NCI-H2029 (cell line): ENCODE measurements around the gene TRIM9.
A peak's percentile ranks its signal among the peaks of the same experiment; 100 is the strongest.

Experiments
- DNase-seq: peaks from one replicate; lab custom pipeline; 2025; lab: John Stamatoyannopoulos, UW

Gene TRIM9

GRCh38 chr14:51093371-51094281, 1.3 kb downstream of the TRIM9 start:
- peak; percentile 95 for DNase-seq

DNA sequence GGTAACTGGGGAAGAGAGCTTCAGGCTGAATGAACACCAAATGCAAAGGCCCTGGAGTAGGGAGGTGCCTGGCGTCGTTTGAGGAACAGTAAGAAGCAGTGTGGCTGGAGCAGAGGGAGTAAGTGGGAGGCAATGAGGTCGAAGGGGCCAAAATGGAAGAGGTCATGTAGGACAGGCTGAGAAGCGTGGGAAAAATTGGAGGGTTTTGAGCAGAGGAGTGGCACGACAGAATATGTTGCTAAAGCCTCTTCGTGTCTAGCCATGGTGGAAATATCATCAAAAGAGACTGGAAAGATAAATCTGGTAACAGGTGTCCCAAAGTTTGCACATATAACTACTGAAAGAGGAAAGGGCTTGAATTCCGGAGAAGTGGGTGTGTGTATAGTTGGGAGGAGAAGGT, 1.9 kb downstream of the TRIM9 start:
- peak; percentile 25 for DNase-seq

DNA sequence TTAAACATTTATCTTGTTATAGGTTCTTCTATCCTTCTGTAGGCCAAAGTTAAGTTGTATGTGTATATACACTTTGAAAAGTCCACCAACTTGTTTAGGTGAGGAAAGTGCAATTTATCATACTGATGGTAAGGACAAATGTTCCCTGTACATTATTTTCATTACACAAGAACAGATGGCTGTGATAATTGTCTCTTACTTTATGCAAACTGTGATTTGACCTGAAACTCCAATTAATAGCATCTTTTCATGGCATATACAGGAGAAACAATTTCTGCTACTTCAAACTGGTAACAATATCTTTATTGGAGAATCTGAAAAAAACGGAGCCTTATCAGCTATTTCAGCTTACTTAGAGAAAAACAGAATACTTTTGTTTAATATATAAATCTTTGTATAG, 5.6 kb downstream of the TRIM9 start:
- DNase-seq, result no peak

- peak; percentile 65 for DNase-seq
Observed at GRCh38 chr14:51087031-51087441, 7.9 kb downstream of the TRIM9 start.

DNA sequence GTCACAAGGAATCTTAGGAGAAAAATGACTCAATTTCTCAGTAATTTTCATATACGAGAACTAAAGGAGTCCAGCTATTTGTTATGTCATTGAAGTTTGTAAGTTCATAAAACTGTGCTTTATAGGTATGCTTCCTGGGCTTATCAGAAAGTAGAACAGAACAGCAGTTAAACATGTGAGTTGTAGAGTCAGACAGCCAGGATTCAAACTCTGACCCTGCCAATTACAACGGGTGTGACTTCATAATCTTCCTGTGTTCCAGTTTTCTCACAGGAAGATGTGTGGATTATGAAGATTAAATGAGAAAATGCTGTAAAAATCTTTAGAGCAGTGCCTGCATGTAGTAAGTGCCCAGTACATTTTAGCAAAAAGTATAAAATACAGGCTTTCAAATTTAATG, 8.9 kb downstream of the TRIM9 start:
- DNase-seq, result no peak

DNA sequence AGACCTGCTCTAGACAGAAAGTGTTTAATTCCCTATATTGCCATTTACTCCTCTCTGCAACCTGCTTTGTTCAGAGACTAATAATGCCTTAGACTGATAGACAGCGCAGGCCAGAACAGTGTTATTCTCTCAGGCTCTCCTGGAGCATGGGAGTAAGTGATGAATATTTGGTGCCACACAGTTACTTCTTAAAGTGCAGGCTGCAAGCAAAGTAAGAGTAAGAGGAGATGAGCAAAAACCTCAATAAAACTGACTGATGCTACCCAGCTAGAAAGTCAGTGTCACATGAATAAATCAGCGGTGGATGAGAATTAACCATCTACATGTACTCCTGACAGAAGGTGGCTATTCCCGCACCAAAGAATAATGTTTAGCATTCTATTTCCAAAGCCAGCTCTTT, 9.9 kb downstream of the TRIM9 start:
- no peak for DNase-seq

GRCh38 chr14:51084507-51084906, 10.4 kb downstream of the TRIM9 start:
- no peak for DNase-seq

- DNase-seq, result no peak
Observed at GRCh38 chr14:51082349-51082748, 12.6 kb downstream of the TRIM9 start.

DNA sequence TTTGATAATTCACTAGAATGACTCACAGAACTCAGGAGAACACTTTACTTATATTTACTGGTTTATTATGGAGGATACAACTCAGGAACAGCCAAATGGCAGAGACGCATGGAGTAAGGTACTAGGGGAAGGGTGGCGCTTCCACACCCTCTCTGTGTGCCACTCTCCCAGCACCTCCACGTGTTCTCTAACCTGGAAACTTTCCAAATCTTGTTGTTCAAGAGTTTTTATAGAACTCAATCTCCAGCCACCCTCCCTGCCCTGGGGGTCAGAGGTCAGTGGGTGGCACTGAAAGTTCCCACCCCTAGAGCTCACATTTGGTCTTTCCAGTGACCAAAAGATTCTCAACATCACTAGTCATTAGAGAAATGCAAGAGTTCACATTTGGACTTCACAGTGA, 13.2 kb downstream of the TRIM9 start:
- no peak for DNase-seq

DNA sequence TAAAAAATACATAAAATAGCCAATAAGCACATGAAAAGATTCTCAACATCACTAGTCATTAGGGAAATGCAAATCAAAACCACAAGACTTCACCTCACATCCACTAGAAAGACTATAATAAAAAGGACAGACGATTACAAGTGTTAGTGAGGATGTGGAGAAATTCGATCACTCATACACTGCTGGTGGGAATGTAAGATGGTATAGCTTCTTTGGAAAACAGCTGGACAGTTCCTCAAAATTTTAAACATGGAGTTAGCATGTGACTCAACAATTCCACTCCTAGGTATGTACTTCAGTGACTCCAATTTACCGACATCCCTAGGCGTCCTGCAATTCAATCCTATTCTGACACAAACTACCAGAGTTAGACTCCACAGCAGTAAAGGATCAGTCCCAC, 13.7 kb downstream of the TRIM9 start:
- no peak for DNase-seq

DNA sequence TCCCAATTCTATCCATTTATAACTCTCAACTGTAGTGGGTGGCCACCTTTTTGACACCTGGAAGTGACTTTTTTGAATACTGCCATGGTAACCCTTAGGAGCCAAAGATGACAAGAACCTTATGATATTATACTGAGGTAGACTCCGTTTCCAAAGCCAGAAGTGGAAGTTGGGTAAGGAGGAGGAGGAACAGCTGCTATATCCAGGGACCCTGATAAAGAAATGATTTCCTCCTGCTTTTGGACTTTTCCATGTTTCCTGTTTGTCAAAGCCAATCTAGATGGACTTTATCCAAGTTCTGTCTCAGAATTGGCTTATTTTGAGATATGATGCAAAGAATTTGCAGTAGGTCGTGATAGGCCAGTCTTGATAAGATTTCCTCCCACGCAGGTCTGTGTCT, 14.3 kb downstream of the TRIM9 start:
- no peak for DNase-seq

DNA sequence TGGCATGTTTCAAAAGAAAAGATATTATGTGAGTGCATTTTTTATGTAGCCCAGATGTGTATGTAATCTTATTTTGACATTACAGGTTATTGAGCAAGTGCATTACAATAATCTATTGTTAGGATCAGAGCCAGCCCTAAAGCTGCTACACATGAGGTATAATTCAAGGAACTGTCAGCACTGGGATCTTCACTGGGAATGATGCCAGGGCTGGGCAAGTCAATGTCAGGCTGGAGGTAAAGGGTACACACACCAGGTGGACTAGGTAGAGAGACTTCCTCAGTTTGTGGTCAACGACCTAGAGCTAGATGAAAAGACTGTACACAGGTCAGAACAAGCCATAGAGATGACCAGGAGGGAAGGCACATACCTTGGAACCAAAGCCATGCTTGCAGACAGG, 15.4 kb downstream of the TRIM9 start:
- peak; percentile 39 for DNase-seq

DNA sequence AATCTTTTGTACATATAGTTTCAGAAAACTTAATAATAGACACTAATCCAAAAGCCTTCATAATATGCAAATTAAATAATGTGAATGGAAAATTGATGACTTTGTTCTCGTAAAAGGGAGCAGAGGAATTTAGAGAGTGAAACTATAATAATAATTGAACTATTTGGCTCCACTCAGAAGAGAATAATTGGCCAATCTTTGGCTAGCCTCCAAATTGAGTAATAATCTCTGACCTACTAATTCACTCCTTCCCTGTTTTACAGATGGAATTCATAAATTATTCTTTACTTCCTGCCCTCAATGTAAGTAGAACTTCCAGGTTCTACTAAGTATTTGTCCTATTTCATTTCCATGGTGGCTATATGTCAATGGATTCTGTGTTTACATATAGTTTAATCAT, 15.8 kb downstream of the TRIM9 start:
- DNase-seq, result no peak

DNA sequence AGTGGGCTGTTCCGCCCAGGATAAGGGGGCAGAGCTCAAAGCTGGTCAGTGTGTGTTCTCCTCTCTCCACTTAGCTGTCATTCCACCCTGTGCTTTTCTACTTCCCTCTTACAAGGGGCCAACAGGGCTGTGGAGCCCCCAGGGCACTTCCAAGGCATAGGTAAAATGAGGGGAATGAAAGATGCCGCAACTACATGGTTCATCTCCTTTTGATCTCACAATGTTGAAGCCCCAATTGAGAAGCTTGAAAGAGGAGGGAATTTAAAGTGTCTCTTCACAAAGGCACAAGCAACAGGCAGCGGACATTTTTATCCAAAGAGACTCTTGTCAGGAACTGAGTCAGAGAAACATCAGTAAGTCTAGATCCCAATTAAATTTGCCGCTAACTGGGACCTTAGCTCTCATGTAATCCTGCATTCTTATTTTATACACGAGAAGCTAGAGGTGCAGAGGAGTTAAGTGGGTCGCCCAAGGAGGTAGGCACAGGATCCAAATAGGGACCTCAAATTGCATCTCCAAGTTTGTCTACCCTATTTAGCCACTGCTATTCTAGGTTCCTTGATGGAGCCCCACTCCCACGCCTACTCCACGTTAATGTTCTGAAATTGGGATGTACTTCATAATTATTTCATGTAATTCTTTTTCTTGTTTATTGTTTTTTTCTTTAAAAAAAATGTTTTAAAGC, 20.1 kb downstream of the TRIM9 start:
- no peak for DNase-seq

DNA sequence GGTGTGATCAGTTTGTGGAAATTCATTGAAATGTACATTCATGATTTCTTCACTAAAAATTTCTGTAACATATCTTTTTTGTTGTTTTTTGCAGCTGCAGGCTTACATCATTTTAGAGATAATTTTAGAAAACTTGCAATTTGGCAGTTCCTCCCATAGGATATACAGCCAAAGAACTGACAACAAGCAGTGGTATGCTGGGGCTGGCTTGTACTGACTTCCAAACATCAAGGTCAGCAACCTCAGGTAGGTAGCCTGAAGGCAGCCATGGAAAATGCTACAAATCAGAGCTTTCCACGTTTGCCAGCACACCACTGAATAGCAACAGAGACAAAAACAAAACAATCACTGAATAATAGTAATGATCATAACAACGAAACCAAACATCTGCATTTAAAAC, 21.2 kb downstream of the TRIM9 start:
- DNase-seq, result no peak

DNA sequence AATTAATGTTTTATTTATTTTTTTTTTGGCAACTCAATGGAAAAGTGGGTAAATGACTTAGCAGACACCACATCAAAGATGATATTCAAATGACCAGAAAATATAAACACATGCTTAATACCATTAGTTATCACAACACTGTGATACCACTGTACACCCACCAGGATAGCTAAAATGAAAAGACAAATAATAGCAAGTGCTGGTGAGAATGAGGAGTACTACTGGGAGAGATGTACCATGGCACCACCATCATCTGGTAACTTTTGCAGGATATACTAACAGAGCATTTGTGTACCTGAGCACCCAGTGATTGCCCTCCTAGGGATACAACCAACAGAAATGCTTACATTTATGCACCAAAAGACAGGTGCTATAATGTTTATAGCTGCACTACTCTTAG, 21.9 kb downstream of the TRIM9 start:
- no peak for DNase-seq

DNA sequence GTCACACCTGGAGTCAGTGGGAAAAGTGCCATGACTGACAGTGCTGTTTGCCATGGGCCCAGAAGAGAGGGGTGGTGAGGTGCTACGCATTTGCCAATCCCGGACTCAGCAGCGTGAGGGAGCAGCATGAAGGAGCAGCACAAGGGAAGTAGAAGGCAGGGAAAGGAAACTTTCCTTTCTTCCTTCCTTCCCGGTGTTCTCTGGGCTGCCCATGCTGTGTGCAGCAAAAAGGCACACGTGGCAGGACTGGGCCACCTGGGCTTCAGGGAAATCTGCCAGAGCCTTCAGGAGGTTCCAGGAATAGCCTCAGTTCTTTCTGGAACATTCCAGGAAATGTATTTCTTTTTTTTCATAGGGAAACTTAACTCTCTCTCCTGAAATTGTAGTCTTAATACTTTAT, 23.0 kb downstream of the TRIM9 start:
- no peak for DNase-seq

DNA sequence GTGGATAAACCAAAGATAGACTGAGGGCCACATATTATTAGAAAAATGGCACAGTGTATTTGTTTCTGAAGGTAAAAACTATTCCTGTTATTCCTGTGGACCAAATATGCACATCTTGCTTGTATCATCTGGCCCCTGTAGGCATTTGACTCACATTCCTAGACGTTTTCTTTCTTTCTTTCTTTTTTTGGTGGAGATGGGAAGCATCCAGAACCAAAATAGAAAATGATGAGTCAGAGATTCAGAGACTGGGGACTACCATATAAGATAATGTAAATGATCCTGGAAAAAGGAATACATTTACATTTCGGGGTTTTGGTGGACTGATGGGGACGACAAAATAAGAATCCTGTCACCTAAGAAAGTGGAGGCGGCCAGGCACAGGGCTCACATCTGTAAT, 24.2 kb downstream of the TRIM9 start:
- no peak for DNase-seq

- DNase-seq, result no peak
Observed at GRCh38 chr14:51069055-51069454, 25.9 kb downstream of the TRIM9 start.

GRCh38 chr14:51068268-51068667, 26.6 kb downstream of the TRIM9 start:
- DNase-seq, result no peak

DNA sequence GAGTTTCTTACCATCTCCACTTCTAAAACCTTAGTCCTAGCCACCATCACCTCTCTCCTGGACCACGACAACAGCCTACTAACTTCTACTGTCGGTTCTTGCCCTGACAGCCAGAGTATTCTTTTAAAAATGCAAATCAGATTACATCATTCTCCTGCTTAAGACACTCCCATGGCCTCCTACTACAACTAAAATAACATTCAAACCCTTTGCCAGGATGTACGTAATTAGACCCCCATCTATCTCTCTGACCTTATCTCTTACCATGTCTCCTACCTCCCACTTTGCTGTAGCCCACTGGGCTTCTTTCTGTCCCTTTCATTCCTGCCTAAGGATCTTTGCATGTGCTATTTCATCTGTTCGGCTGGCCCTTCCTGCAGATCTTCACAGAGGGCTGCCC, 27.6 kb downstream of the TRIM9 start:
- DNase-seq, result no peak

GRCh38 chr14:51066576-51066975, 28.3 kb downstream of the TRIM9 start:
- DNase-seq, result no peak

DNA sequence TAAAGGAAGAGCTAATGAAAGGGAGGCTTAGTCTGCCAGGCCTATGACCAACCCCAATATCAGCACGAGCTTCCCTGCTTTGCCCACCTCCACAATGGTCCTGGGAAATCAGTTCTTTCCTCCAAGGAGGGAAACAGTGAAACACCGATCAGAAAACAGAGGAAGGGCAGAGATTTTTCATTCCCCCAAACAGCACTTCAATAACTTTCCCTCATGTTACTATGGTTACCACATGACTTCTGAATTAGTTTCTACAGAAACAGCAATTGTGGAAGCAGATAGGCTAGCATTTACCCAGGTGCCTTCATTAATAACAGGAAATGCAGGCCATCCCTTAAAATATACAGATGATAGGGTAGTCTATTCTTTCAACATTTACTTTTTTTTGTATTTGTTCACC, 35.9 kb downstream of the TRIM9 start:
- DNase-seq, result no peak

GRCh38 chr14:51058382-51058781, 36.5 kb downstream of the TRIM9 start:
- no peak for DNase-seq
